ENCODE data around the gene ZC3HAV1L. TPM values are rescaled to one million over a fixed set of nuclear protein-coding genes. Genes with fewer than 3 reads are reported as not detected.
"Not testable (repeated sequence)": the region's sequence is repeated elsewhere in the genome, so short reads cannot be mapped to it uniquely, and the experiment has no call there.

ZC3HAV1L gene
- total and polyA plus RNA-seq, 3 donors from 2014 or later = 2.5 to 22.6 (median 22.4) TPM

DNA sequence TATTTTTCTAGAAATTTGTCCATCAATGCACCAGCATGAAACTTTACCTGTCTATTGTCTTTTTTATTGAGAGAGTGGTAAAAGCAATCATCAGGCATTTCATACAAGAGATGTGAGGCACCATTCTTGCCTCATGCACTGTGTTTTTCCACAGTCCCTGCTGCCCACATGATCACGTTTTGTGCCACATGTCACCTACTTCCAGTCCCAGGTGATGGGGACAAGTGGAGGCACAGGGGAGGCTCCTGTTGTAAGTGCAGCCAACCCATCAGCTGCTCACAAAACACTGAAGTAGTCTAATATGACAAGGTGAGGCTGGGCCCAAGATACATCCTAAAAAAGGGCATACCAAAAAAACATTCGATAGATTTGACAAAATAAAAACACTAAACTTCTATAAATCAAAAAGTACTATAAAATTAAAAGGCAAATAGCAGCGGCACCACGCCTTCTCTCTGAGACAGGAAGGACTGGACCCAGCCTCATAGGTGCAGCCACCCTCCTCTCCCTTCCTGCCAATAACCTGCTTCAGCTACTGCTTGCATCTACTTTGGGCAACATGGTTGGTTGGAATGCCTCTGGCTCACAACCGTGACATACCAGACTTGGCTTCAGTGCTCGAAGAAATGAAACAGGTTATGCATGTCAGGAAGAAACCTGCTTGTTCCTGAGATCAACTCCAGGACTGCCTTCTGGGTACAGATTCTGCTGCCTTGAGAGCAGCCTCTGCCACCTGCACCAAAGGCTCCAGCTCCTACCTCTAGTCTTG is 2.3 kb downstream of the ZC3HAV1L start:
- intact Hi-C loops (cut with DNase I; ENCODE audit: low total_unique reads) = no loop called here
- DNase-seq = no peak
- no peaks in the 10 kb centered on the region for H3K36me3 ChIP-seq (ENCODE audit: low read depth, missing control alignments)

GRCh38 chr7:139032473-139032872 is 3.4 kb downstream of the ZC3HAV1L start:
- intact Hi-C loops (cut with DNase I; ENCODE audit: low total_unique reads) = no loop called here
- no peaks in the 10 kb centered on the region for H3K9me3 ChIP-seq
- H3K36me3 ChIP-seq (ENCODE audit: low read depth, missing control alignments) = no peaks in the 10 kb centered on the region
- DNase-seq = no peak
- no peak overlapping the region for H3K4me3 ChIP-seq
- H3K27ac ChIP-seq = no peak overlapping the region
- H3K27me3 ChIP-seq = no peaks in the 10 kb centered on the region
- no peak for TF ChIP-seq POLR2A (IDR thresholded peaks at IDR 0.05)
- TF ChIP-seq, protein P1, sequence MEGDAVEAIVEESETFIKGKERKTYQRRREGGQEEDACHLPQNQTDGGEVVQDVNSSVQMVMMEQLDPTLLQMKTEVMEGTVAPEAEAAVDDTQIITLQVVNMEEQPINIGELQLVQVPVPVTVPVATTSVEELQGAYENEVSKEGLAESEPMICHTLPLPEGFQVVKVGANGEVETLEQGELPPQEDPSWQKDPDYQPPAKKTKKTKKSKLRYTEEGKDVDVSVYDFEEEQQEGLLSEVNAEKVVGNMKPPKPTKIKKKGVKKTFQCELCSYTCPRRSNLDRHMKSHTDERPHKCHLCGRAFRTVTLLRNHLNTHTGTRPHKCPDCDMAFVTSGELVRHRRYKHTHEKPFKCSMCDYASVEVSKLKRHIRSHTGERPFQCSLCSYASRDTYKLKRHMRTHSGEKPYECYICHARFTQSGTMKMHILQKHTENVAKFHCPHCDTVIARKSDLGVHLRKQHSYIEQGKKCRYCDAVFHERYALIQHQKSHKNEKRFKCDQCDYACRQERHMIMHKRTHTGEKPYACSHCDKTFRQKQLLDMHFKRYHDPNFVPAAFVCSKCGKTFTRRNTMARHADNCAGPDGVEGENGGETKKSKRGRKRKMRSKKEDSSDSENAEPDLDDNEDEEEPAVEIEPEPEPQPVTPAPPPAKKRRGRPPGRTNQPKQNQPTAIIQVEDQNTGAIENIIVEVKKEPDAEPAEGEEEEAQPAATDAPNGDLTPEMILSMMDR (IDR thresholded peaks at IDR 0.05) = no peak
- peaks cover 8% of the 10 kb centered on the region for H3K4me1 ChIP-seq
- WGBS, 2 donors = 94 to 95% methylated on average over 4 of the region's 4 CpGs

More for the DNA sequence above, 2.3 kb downstream of the ZC3HAV1L start:
- Histone ChIP-seq H3K27me3 (no peaks in the 10 kb centered on the region), H3K9me3 (no peaks in the 10 kb centered on the region), H3K27ac (no peak overlapping the region), H3K4me3 (no peak overlapping the region), H3K4me1 (peaks cover 8% of the 10 kb centered on the region)
- 80 to 87% methylated on average over 6 of the region's 6 CpGs for WGBS, 2 donors
- no peak for TF ChIP-seq POLR2A (IDR thresholded peaks at IDR 0.05)
- TF ChIP-seq, protein P1 (IDR thresholded peaks at IDR 0.05) = no peak

GRCh38 chr7:139029353-139029752 is 6.5 kb downstream of the ZC3HAV1L start:
- TF ChIP-seq, protein P1 (IDR thresholded peaks at IDR 0.05) = no peak
- TF ChIP-seq POLR2A (IDR thresholded peaks at IDR 0.05) = no peak
- 79 to 80% methylated on average over 3 of the region's 3 CpGs for WGBS, 2 donors
- H3K36me3 ChIP-seq (ENCODE audit: low read depth, missing control alignments) = no peaks in the 10 kb centered on the region
- no peak for DNase-seq
- H3K4me3 ChIP-seq = no peak overlapping the region
- peaks cover 1% of the 10 kb centered on the region for H3K4me1 ChIP-seq
- H3K27ac ChIP-seq = no peak overlapping the region
- no peaks in the 10 kb centered on the region for H3K27me3 ChIP-seq
- intact Hi-C loops (cut with DNase I; ENCODE audit: low total_unique reads) = no loop called here
- no peaks in the 10 kb centered on the region for H3K9me3 ChIP-seq

DNA sequence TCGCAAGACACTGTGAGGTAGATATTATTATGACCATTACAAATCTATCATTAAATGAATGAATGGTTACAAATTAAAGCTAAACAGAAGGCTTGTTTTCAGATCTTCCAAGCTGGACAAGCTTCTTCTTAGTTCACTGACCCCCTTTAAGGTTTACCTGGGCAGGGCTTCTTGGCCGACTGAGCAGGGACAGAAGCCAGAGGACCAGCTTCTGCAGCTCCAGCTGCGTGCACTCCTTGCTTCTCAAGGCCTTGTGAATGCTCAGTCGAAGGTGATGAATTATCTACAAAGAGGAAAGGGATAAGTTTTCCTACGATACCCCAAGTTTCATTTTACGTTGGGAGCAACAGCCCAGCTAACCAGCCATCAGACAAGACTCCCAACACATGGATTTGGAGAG is 9.3 kb downstream of the ZC3HAV1L start:
- Histone ChIP-seq H3K9me3 (no peaks in the 10 kb centered on the region), H3K4me1 (no peaks in the 10 kb centered on the region), H3K27ac (no peak overlapping the region), H3K4me3 (no peak overlapping the region), H3K36me3 (ENCODE audit: low read depth, missing control alignments) (no peaks in the 10 kb centered on the region), H3K27me3 (no peaks in the 10 kb centered on the region)
- no peak for DNase-seq
- intact Hi-C loops (cut with DNase I; ENCODE audit: low total_unique reads) = no loop called here
- no peak for TF ChIP-seq POLR2A (IDR thresholded peaks at IDR 0.05)
- TF ChIP-seq, protein P1 (IDR thresholded peaks at IDR 0.05) = no peak
- WGBS, 2 donors = 83 to 85% methylated on average over 6 of the region's 6 CpGs

DNA sequence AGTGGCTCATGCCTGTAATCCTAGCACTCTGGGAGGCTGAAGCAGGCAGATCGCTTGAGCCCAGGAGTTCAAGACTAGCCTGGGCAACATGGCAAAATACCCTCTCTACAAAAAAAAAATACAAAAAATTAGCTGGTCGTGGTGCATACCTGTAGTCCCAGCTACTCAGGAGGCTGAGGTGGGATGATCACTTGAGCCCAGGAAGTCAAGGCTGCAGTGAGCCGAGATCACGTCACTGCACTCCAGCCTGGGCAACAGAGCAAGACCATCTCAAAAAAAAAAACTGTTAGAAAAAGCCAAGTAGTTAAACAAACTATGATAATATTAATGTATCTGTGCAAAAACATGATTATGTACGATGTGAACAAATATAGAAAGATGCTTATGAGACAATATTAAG is 10.0 kb downstream of the ZC3HAV1L start:
- WGBS, 2 donors = 85 to 93% methylated on average over 5 of the region's 5 CpGs
- H3K27ac ChIP-seq; H3K4me3 ChIP-seq; H3K4me1 ChIP-seq; intact Hi-C loops (cut with DNase I; ENCODE audit: low total_unique reads); H3K9me3 ChIP-seq; DNase-seq; H3K27me3 ChIP-seq; H3K36me3 ChIP-seq (ENCODE audit: low read depth, missing control alignments): not testable (repeated sequence)

Measured in testis (tissue), 3 donors.